GM12864 (cell line): ENCODE data around the gene WSCD2.

ENCODE experiments used
- DNase-seq: peaks from one replicate; pipeline ENCODE4 v3.0.0-alpha.2; 2011; ENCODE audit warnings: low read depth
- H3K4me3 ChIP-seq: 2 replicates; pipeline ENCODE4 v1.5.1; 2011; ENCODE audit warnings: mild to moderate bottlenecking, low read depth, low read length, control low read depth
- CTCF ChIP-seq: IDR thresholded peaks from 2 replicates; pipeline ENCODE4 v1.5.1; 2011; ENCODE audit warnings: low read depth, mild to moderate bottlenecking, moderate library complexity, low read length, control low read depth, inconsistent platforms; ENCODE audit errors: missing control alignments

The WSCD2 gene

GRCh38 chr12:108115123-108116121, 13.7 kb upstream of the WSCD2 start:
- no peak for TF ChIP-seq CTCF
- no peak overlapping the region for H3K4me3 ChIP-seq
- no peak for DNase-seq

GRCh38 chr12:108116254-108116653, 12.8 kb upstream of the WSCD2 start:
- TF ChIP-seq CTCF, result no peak
- no peak for DNase-seq
- H3K4me3 ChIP-seq, result no peak overlapping the region

GRCh38 chr12:108116699-108117098, 12.4 kb upstream of the WSCD2 start:
- TF ChIP-seq CTCF, result no peak
- DNase-seq, result no peak
- no peak overlapping the region for H3K4me3 ChIP-seq

GRCh38 chr12:108117163-108117849, 11.8 kb upstream of the WSCD2 start:
- DNase-seq, result no peak
- TF ChIP-seq CTCF, result no peak

GRCh38 chr12:108117902-108118301, 11.2 kb upstream of the WSCD2 start:
- TF ChIP-seq CTCF, result no peak
- DNase-seq, result no peak
- no peak overlapping the region for H3K4me3 ChIP-seq

More at GRCh38 chr12:108117163-108117849, 11.8 kb upstream of the WSCD2 start:
- H3K4me3 ChIP-seq, result no peak overlapping the region

GRCh38 chr12:108119126-108119973, 9.7 kb upstream of the WSCD2 start:
- no peak overlapping the region for H3K4me3 ChIP-seq
- DNase-seq, result peak; percentile 55
- no peak for TF ChIP-seq CTCF
